ENCODE measurements around the gene MYO7B.

DNA sequence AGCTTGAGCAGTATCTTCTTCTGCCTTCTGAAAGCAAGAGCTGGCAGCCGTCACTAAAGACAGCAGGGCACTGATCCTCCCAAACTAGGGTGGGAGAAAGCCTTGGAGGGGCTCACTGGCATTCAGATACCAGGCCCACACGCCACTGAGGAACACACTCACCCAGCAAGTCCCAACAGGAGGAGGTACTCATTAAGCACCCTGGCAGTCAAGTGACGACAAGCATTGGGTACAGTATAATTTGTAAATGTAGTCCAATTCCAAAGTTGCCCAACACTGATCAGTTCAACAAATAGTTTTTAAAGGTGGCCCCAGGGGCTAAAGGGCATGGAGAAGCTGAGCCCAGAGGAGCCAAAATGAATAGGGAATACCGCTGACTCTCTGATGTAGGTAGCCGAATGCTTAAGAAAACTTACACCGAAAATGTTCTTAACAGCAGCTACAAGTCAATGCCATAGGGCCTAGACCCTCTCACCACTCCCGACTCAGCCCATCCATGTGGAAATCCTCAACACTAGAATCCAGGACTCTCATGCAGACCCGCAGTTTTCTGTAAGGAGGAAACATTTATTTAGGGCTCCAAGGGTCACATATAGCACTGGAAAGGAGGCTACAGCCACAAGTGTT is 129.9 kb downstream of the MYO7B start:
- TF ChIP-seq, protein P1, sequence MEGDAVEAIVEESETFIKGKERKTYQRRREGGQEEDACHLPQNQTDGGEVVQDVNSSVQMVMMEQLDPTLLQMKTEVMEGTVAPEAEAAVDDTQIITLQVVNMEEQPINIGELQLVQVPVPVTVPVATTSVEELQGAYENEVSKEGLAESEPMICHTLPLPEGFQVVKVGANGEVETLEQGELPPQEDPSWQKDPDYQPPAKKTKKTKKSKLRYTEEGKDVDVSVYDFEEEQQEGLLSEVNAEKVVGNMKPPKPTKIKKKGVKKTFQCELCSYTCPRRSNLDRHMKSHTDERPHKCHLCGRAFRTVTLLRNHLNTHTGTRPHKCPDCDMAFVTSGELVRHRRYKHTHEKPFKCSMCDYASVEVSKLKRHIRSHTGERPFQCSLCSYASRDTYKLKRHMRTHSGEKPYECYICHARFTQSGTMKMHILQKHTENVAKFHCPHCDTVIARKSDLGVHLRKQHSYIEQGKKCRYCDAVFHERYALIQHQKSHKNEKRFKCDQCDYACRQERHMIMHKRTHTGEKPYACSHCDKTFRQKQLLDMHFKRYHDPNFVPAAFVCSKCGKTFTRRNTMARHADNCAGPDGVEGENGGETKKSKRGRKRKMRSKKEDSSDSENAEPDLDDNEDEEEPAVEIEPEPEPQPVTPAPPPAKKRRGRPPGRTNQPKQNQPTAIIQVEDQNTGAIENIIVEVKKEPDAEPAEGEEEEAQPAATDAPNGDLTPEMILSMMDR (IDR thresholded peaks at IDR 0.05), result no peak
- TF ChIP-seq POLR2A (IDR thresholded peaks at IDR 0.05), result no peak

All from uterus (tissue), 2 donors.